MM.1S (cell line): Measurements from ENCODE around the gene DHDH.

Source experiments
- EZH2 ChIP-seq: fragments of 300-600 bp; sonication (generic); optimal IDR thresholded peaks from 2 replicates; pipeline ENCODE3; 2017; ENCODE audit warnings: low read depth, mild to moderate bottlenecking, antibody characterized with exemption, low read length, mixed read lengths
- TF ChIP-seq, protein P1 (sequence below): fragments of 300-600 bp; sonication (generic); IDR thresholded peaks from 2 replicates; pipeline ENCODE4 v1.5.1; 2016; ENCODE audit warnings: antibody characterized with exemption, low read length, mixed read lengths

DNA sequence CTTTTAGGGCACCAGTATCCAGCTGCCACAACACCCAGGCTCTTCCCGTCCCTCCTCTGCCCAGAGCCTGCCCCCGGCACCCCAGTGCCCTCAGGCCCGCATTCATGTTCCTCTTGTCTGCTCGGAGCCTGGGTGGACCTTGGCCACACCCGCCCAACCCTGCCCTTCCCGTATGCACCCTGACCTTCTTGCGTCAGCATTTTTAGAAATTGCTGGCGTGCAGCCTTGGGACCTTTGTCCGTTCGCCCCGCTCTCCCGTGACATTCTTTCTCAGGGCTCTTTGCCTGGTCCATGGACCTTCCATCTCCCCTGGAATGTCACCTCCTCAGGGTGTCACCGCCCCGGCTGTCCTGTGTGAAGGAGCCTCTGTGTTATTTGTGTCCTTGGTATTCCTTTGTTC is 25.8 kb upstream of the DHDH start:
- TF ChIP-seq, protein P1, sequence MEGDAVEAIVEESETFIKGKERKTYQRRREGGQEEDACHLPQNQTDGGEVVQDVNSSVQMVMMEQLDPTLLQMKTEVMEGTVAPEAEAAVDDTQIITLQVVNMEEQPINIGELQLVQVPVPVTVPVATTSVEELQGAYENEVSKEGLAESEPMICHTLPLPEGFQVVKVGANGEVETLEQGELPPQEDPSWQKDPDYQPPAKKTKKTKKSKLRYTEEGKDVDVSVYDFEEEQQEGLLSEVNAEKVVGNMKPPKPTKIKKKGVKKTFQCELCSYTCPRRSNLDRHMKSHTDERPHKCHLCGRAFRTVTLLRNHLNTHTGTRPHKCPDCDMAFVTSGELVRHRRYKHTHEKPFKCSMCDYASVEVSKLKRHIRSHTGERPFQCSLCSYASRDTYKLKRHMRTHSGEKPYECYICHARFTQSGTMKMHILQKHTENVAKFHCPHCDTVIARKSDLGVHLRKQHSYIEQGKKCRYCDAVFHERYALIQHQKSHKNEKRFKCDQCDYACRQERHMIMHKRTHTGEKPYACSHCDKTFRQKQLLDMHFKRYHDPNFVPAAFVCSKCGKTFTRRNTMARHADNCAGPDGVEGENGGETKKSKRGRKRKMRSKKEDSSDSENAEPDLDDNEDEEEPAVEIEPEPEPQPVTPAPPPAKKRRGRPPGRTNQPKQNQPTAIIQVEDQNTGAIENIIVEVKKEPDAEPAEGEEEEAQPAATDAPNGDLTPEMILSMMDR, result no peak
- no peak for TF ChIP-seq EZH2
